PC-9 (cell line): Measurements from ENCODE around the gene LIPG. TPM values are rescaled to one million over a fixed set of nuclear protein-coding genes. Genes with fewer than 3 reads are reported as not detected.

Source experiments
- BruUV-seq: library from RNA; stranded (reverse); fragments of 400-500 nt; replicated peaks from 2 replicates; lab custom pipeline; 2021; lab: Mats Ljungman, UMichigan
- CTCF ChIA-PET: fragments of 300-600 bp; sonication (Branson Sonifier 250); formaldehyde crosslinking; loops from one replicate; lab custom pipeline; 2022; ENCODE audit warnings: antibody characterized with exemption; lab: Charles Lee
- POLR2A ChIA-PET: fragments of 300-600 bp; sonication (Branson Sonifier 250); formaldehyde crosslinking; loops from one replicate; lab custom pipeline; 2022; ENCODE audit warnings: antibody characterized with exemption; ENCODE audit not compliant: unreplicated experiment; lab: Charles Lee
- DNase-seq, 2 experiments: peaks; one replicate each; pipeline versions ENCODE4 v3.0.0 to v3.0.0-alpha.2; 2015 to 2022; ENCODE audit warnings: mixed read lengths in 1 of 2
- H2AFZ ChIP-seq: fragments of 200-600 bp; sonication (generic); 2 replicates; pipeline ENCODE4 v1.8.1; 2017; ENCODE audit warnings: antibody characterized with exemption
- H3F3A ChIP-seq: fragments of 200-600 bp; sonication (generic); 2 replicates; pipeline ENCODE4 v1.8.1; 2017; ENCODE audit warnings: antibody characterized with exemption, mild to moderate bottlenecking, low read depth; ENCODE audit not compliant: insufficient read depth
- H3K27ac ChIP-seq: fragments of 200-600 bp; sonication (generic); 2 replicates; pipeline ENCODE4 v1.6.1; 2016; ENCODE audit warnings: mixed run types
- H3K27me3 ChIP-seq: fragments of 200-600 bp; sonication (generic); 2 replicates; pipeline ENCODE4 v1.6.1; 2016; ENCODE audit warnings: low read depth, mixed run types; ENCODE audit not compliant: insufficient read depth
- H3K36me3 ChIP-seq: fragments of 200-600 bp; sonication (generic); 2 replicates; pipeline ENCODE4 v1.6.1; 2016; ENCODE audit warnings: low read depth, mixed run types
- H3K4me1 ChIP-seq: fragments of 200-600 bp; sonication (generic); replicated peaks from 2 replicates; pipeline ENCODE4 v1.6.1; 2016; ENCODE audit warnings: mixed run types; ENCODE audit not compliant: insufficient read depth
- H3K4me2 ChIP-seq: fragments of 200-600 bp; sonication (generic); 2 replicates; pipeline ENCODE4 v1.6.1; 2017; ENCODE audit warnings: mixed run types
- H3K4me3 ChIP-seq: fragments of 200-600 bp; sonication (generic); 2 replicates; pipeline ENCODE4 v1.6.1; 2016; ENCODE audit warnings: mixed run types
- H3K79me2 ChIP-seq: fragments of 200-600 bp; sonication (generic); 2 replicates; pipeline ENCODE4 v1.6.1; 2017; ENCODE audit warnings: low read depth, mixed run types
- H3K9me2 ChIP-seq: fragments of 200-600 bp; sonication (generic); 2 replicates; pipeline ENCODE4 v1.8.1; 2017; ENCODE audit warnings: mild to moderate bottlenecking; ENCODE audit not compliant: insufficient read depth
- H3K9me3 ChIP-seq: fragments of 200-600 bp; sonication (generic); 2 replicates; pipeline ENCODE4 v1.8.1; 2016; ENCODE audit warnings: low read depth; ENCODE audit not compliant: insufficient read depth
- H4K20me1 ChIP-seq: fragments of 200-600 bp; sonication (generic); 2 replicates; pipeline ENCODE4 v1.8.1; 2017; ENCODE audit not compliant: insufficient read depth
- CTCF ChIP-seq: fragments of 200-600 bp; sonication (generic); conservative IDR thresholded peaks from 2 replicates; pipeline ENCODE4 v1.6.1; 2017; ENCODE audit warnings: mixed run types, antibody characterized with exemption, mild to moderate bottlenecking, moderate library complexity
- EZH2 ChIP-seq: fragments of 200-600 bp; sonication (generic); IDR thresholded peaks from 2 replicates; pipeline ENCODE4 v1.8.0; 2017; ENCODE audit warnings: antibody characterized with exemption, low read depth
- intact Hi-C: fragments of 100-400 bp; cut with micrococcal nuclease; formaldehyde crosslinking; loops from one replicate; pipeline ENCODE4 v1.10.0; 2022; ENCODE audit not compliant: unreplicated experiment
- total RNA-seq: library from RNA; stranded (reverse); gene quantifications from 2 replicates; pipeline ENCODE4 v1.2.3, GENCODE V29; 2021

LIPG gene
- total RNA-seq, 1 experiment from 2014 or later: 30.9 TPM

- H3F3A ChIP-seq: peaks cover 4% of the 10 kb centered on the region; the same call in 1 of the 2 replicates
- H3K9me2 ChIP-seq: no peaks in the 10 kb centered on the region
- no peaks in the 10 kb centered on the region for H3K9me3 ChIP-seq
- ChIA-PET POLR2A (no interaction called here), CTCF (no interaction called here)
- H3K4me3 ChIP-seq: no peak overlapping the region
- no TSS peak for BruUV-seq
- TF ChIP-seq CTCF: no peak
- no peak for TF ChIP-seq EZH2
- no peaks in the 10 kb centered on the region for H3K27me3 ChIP-seq
- no peak overlapping the region for H3K27ac ChIP-seq
- H3K79me2 ChIP-seq: no peaks in the 10 kb centered on the region
- no peaks in the 10 kb centered on the region for H4K20me1 ChIP-seq
- H3K4me2 ChIP-seq: no peak overlapping the region
- intact Hi-C loops: no loop called here
- no peaks in the 10 kb centered on the region for H3K36me3 ChIP-seq
- H3K4me1 ChIP-seq: peaks cover 11% of the 10 kb centered on the region
- DNase-seq: no peak
- H2AFZ ChIP-seq: no peak overlapping the region
Observed at GRCh38 chr18:49616618-49617328, 54.9 kb downstream of the LIPG start.

DNA sequence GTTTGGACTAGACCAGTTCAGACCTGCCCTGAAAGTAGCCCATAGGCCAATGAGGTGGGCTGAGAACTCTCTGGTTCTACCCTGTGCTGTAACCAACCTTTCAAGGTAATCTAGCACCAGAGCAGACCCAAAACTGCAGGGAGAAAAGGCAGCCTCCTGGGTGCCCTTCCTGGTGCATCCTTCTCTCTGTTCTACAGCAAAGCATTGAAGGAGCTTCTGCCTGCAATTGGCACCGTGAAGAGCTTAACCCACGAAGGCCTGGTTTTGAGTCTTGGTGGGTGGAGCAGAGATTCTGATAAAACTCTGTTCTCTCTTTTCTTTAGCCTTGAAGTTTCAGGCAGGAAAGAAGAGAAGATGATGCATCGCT is 55.5 kb downstream of the LIPG start:
- Histone ChIP-seq H3F3A (peaks cover 4% of the 10 kb centered on the region; the same call in 1 of the 2 replicates), H3K36me3 (no peaks in the 10 kb centered on the region), H3K9me3 (no peaks in the 10 kb centered on the region), H3K79me2 (no peaks in the 10 kb centered on the region), H4K20me1 (no peaks in the 10 kb centered on the region), H2AFZ (no peak overlapping the region), H3K9me2 (no peaks in the 10 kb centered on the region), H3K4me1 (peaks cover 13% of the 10 kb centered on the region), H3K4me3 (no peak overlapping the region), H3K27ac (no peak overlapping the region), H3K27me3 (no peaks in the 10 kb centered on the region), H3K4me2 (no peak overlapping the region)
- ChIA-PET POLR2A (no interaction called here), CTCF (no interaction called here)
- intact Hi-C loops: no loop called here
- no peak for DNase-seq
- no TSS peak for BruUV-seq
- TF ChIP-seq CTCF (no peak), EZH2 (no peak)

DNA sequence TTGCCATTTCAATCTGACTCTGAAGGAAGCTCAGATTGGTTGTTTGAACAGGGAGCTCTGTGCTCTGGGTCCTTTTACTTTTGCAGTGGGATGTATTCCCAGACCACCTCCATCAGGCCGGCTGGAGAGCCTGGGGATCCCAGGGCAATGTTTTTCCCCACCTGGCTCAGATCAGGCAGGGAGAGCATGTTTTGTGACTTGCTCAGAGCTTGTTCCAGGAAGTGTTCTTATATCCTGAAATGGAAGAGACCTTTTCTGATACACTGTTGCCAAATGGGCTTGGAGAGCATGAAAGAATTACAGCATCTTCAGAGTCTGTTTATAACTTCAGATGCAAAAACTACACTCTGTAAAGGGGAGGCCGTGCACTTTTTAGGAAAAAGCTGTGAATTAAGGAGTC is 56.0 kb downstream of the LIPG start:
- no peak overlapping the region for H3K4me3 ChIP-seq
- no peaks in the 10 kb centered on the region for H4K20me1 ChIP-seq
- H3K27ac ChIP-seq: no peak overlapping the region
- ChIA-PET CTCF (interaction anchor here (0.6 kb wide), 1 partner anchor 31 kb away, joined by 3 read pairs; no protein-coding TSS in a partner anchor), POLR2A (interaction anchor here (0.6 kb wide), 1 partner anchor 1219 kb away, joined by 5 read pairs; no protein-coding TSS in a partner anchor)
- TF ChIP-seq CTCF (no peak), EZH2 (no peak)
- no peaks in the 10 kb centered on the region for H3K36me3 ChIP-seq
- intact Hi-C loops: no loop called here
- H3F3A ChIP-seq: peaks cover 4% of the 10 kb centered on the region; the same call in 1 of the 2 replicates
- peaks cover 13% of the 10 kb centered on the region for H3K4me1 ChIP-seq
- H3K27me3 ChIP-seq: no peaks in the 10 kb centered on the region
- H2AFZ ChIP-seq: no peak overlapping the region
- no peaks in the 10 kb centered on the region for H3K9me3 ChIP-seq
- DNase-seq: no peak
- no TSS peak for BruUV-seq
- no peaks in the 10 kb centered on the region for H3K79me2 ChIP-seq
- H3K4me2 ChIP-seq: no peak overlapping the region
- H3K9me2 ChIP-seq: no peaks in the 10 kb centered on the region
